NCI-H446 treated with DMSO at 0.1 percent for 48 hours (cell line): ENCODE measurements around the gene ACBD3.

ENCODE experiments used
- DNase-seq: peaks from one replicate; lab custom pipeline; 2025; lab: John Stamatoyannopoulos, UW

ACBD3 gene

GRCh38 chr1:226111883-226112261 lies 74.7 kb downstream of the ACBD3 start:
- DNase-seq = no peak

GRCh38 chr1:226111098-226111882 lies 75.3 kb downstream of the ACBD3 start:
- no peak for DNase-seq

GRCh38 chr1:226110249-226111097 lies 76.1 kb downstream of the ACBD3 start:
- peak; percentile 17 for DNase-seq

GRCh38 chr1:226109829-226110248 lies 76.7 kb downstream of the ACBD3 start:
- peak; percentile 75 for DNase-seq

- DNase-seq = no peak
These were observed 77.4 kb downstream of the ACBD3 start for GRCh38 chr1:226108935-226109828.

GRCh38 chr1:226107471-226108460 lies 78.8 kb downstream of the ACBD3 start:
- no peak for DNase-seq

- DNase-seq = no peak
These were observed 81.8 kb downstream of the ACBD3 start for GRCh38 chr1:226104671-226105121.

- no peak for DNase-seq
These were observed 85.8 kb downstream of the ACBD3 start for GRCh38 chr1:226100436-226101391.

GRCh38 chr1:226098870-226099835 lies 87.4 kb downstream of the ACBD3 start:
- no peak for DNase-seq

- DNase-seq = no peak
These were observed 88.5 kb downstream of the ACBD3 start for GRCh38 chr1:226097866-226098625.

- no peak for DNase-seq
These were observed 91.3 kb downstream of the ACBD3 start for GRCh38 chr1:226095286-226095685.
